Fibroblast of lung (primary cell): ENCODE results near the gene CD302. TPM values are rescaled to one million over a fixed set of nuclear protein-coding genes. Genes with fewer than 3 reads are reported as not detected.

Experiments used
- DNase-seq, 2 donors: peaks; one replicate each; pipeline versions ENCODE4 v3.0.0 to v3.0.0-alpha.2; 2010; ENCODE audit warnings: low read depth in 2 of 2
- H2AFZ ChIP-seq: 2 replicates; pipeline ENCODE4 v1.5.1; 2012; ENCODE audit warnings: low read length, control low read depth, inconsistent platforms
- H3K27ac ChIP-seq: 2 replicates; pipeline ENCODE4 v1.5.1; 2011; ENCODE audit warnings: low read length, control low read depth; ENCODE audit not compliant: insufficient read depth
- H3K27me3 ChIP-seq: 2 replicates; pipeline ENCODE4 v1.5.1; 2011; ENCODE audit warnings: mild to moderate bottlenecking, low read length; ENCODE audit not compliant: control insufficient read depth, insufficient read depth
- H3K36me3 ChIP-seq: 2 replicates; pipeline ENCODE4 v1.5.1; 2011; ENCODE audit warnings: low read length; ENCODE audit not compliant: control insufficient read depth, insufficient read depth
- H3K4me1 ChIP-seq: 2 replicates; pipeline ENCODE4 v1.5.1; 2011; ENCODE audit warnings: low read length; ENCODE audit not compliant: control insufficient read depth, insufficient read depth; ENCODE audit errors: extremely low read depth
- H3K4me2 ChIP-seq: 2 replicates; pipeline ENCODE4 v1.5.1; 2011; ENCODE audit warnings: low read length, control low read depth; ENCODE audit not compliant: insufficient read depth; ENCODE audit errors: extremely low read depth
- H3K4me3 ChIP-seq, 4 experiments: fragments of 200-600 bp in 1 of 4; sonication (generic) in 1 of 4; replicated peaks in 1 of 4; 2 replicates each; pipeline ENCODE4 v1.5.1; 2011 to 2016; ENCODE audit warnings: low read length in 4 of 4, low read depth in 3 of 4, mild to moderate bottlenecking in 3 of 4, control low read depth in 2 of 4, inconsistent platforms in 1 of 4, mixed read lengths in 1 of 4; ENCODE audit not compliant: insufficient read depth in 1 of 4; ENCODE audit errors: control extremely low read depth in 1 of 4
- H3K79me2 ChIP-seq: 2 replicates; pipeline ENCODE4 v1.5.1; 2012; ENCODE audit warnings: mild to moderate bottlenecking, low read length, inconsistent platforms; ENCODE audit not compliant: control insufficient read depth, insufficient read depth
- H3K9ac ChIP-seq: 2 replicates; pipeline ENCODE4 v1.5.1; 2011; ENCODE audit warnings: mild to moderate bottlenecking, low read length, control low read depth; ENCODE audit not compliant: insufficient read depth
- H3K9me3 ChIP-seq: 2 replicates; pipeline ENCODE4 v1.5.1; 2012; ENCODE audit warnings: low read depth, low read length; ENCODE audit not compliant: control insufficient read depth, insufficient read depth
- H4K20me1 ChIP-seq: 2 replicates; pipeline ENCODE4 v1.5.1; 2011; ENCODE audit warnings: low read length; ENCODE audit not compliant: control insufficient read depth, insufficient read depth; ENCODE audit errors: extremely low read depth
- CTCF ChIP-seq, 2 donors: IDR thresholded peaks in 1 of 2; conservative IDR thresholded peaks in 1 of 2; 1 replicate in 1 of 2; 2 replicates in 1 of 2; pipeline ENCODE4 v1.5.1; 2011 to 2012; ENCODE audit warnings: low read length in 2 of 2, control low read depth in 1 of 2, inconsistent platforms in 1 of 2, low read depth in 1 of 2, mild to moderate bottlenecking in 1 of 2
- EZH2 ChIP-seq: IDR thresholded peaks from 2 replicates; pipeline ENCODE4 v1.5.1; 2012; ENCODE audit warnings: low read length, control low read depth, mild to moderate bottlenecking; ENCODE audit errors: missing control alignments
- polyA plus RNA-seq, 2 donors: library from polyadenylated mRNA; depleted of rRNA in 1 of 2; stranded (reverse) in 1 of 2; unstranded in 1 of 2; fragments of >200 nt; gene quantifications; 2 replicates each; pipeline ENCODE4 v1.2.1, GENCODE V29; 2011 to 2012; ENCODE audit warnings: missing spikeins in 1 of 2
- total RNA-seq: library from RNA; depleted of rRNA; stranded (reverse); fragments of >200 nt; gene quantifications from 2 replicates; pipeline ENCODE4 v1.2.1, GENCODE V29; 2014

CD302 gene
- total and polyA plus RNA-seq, 2 donors (not counting 1 experiment from before 2014, with no cell fraction given): 9.4 to 19.1 TPM

GRCh38 chr2:159792599-159792998 is 5.4 kb downstream of the CD302 start:
- H3K4me2 ChIP-seq: no peak overlapping the region
- peaks cover 2% of the 10 kb centered on the region for H3K79me2 ChIP-seq
- no peaks in the 10 kb centered on the region for H4K20me1 ChIP-seq
- H3K4me3 ChIP-seq: no peak overlapping the region
- H3K36me3 ChIP-seq: no peaks in the 10 kb centered on the region
- H3K9ac ChIP-seq: no peak overlapping the region
- H2AFZ ChIP-seq: no peak overlapping the region
- H3K9me3 ChIP-seq: no peaks in the 10 kb centered on the region
- TF ChIP-seq EZH2: no peak
- TF ChIP-seq CTCF (conservative IDR thresholded peaks at IDR 0.05 in 1 of 2, IDR thresholded peaks at IDR 0.05 in 1 of 2; ENCODE audit: low read depth in 1 of 2, low read length in 2 of 2): no peak
- no peak for DNase-seq
- no peak overlapping the region for H3K27ac ChIP-seq
- no peaks in the 10 kb centered on the region for H3K27me3 ChIP-seq
- H3K4me1 ChIP-seq: peaks cover 5% of the 10 kb centered on the region

- H3K36me3 ChIP-seq: no peaks in the 10 kb centered on the region
- no peak overlapping the region for H3K4me2 ChIP-seq
- peaks cover 5% of the 10 kb centered on the region for H3K4me1 ChIP-seq
- no peak overlapping the region for H2AFZ ChIP-seq
- no peaks in the 10 kb centered on the region for H3K27me3 ChIP-seq
- H3K9ac ChIP-seq: no peak overlapping the region
- no peak for TF ChIP-seq EZH2
- H3K9me3 ChIP-seq: no peaks in the 10 kb centered on the region
- H3K4me3 ChIP-seq: no peak overlapping the region
- no peaks in the 10 kb centered on the region for H4K20me1 ChIP-seq
- peaks cover 2% of the 10 kb centered on the region for H3K79me2 ChIP-seq
- DNase-seq: no peak
- no peak overlapping the region for H3K27ac ChIP-seq
Measured at GRCh38 chr2:159792036-159792435, 6.0 kb downstream of the CD302 start.

GRCh38 chr2:159790323-159790722 is 7.7 kb downstream of the CD302 start:
- H3K9me3 ChIP-seq: no peaks in the 10 kb centered on the region
- H3K4me3 ChIP-seq: no peak overlapping the region
- H3K4me1 ChIP-seq: no peaks in the 10 kb centered on the region
- TF ChIP-seq CTCF (conservative IDR thresholded peaks at IDR 0.05 in 1 of 2, IDR thresholded peaks at IDR 0.05 in 1 of 2; ENCODE audit: low read depth in 1 of 2, low read length in 2 of 2) (no peak), EZH2 (no peak)
- no peaks in the 10 kb centered on the region for H3K36me3 ChIP-seq
- H4K20me1 ChIP-seq: no peaks in the 10 kb centered on the region
- H3K4me2 ChIP-seq: no peak overlapping the region
- no peak overlapping the region for H3K27ac ChIP-seq
- no peaks in the 10 kb centered on the region for H3K27me3 ChIP-seq
- no peak overlapping the region for H2AFZ ChIP-seq
- H3K79me2 ChIP-seq: no peaks in the 10 kb centered on the region
- no peak overlapping the region for H3K9ac ChIP-seq
- DNase-seq: no peak
